ENCODE measurements around the gene LRP11. TPM values are rescaled to one million over a fixed set of nuclear protein-coding genes. Genes with fewer than 3 reads are reported as not detected.

LRP11 gene
- total RNA-seq, 4 donors from 2014 or later: 14.1 to 41.8 (median 31.7) TPM

GRCh38 chr6:149860834-149861602, 3.1 kb downstream of the LRP11 start:
- TF ChIP-seq EP300 (IDR thresholded peaks at IDR 0.05) (no peak), POLR2A (IDR thresholded peaks at IDR 0.05) (no peak), CTCF (IDR thresholded peaks at IDR 0.05) (no peak)
- no peak for DNase-seq (ENCODE audit: low spot score in 2 of 2)
- Histone ChIP-seq H3K4me3 (no peak overlapping the region), H3K9me3 (no peaks in the 10 kb centered on the region), H3K27me3 (no peaks in the 10 kb centered on the region), H3K4me1 (peaks cover 0 to 35% (median 7%) of the 10 kb centered on the region in 4 donors), H3K36me3 (no peaks in the 10 kb centered on the region), H3K27ac (no peak overlapping the region)
- 90 to 96% methylated on average over 14 of the region's 14 CpGs for WGBS, 2 donors

- H3K4me1 ChIP-seq: peaks cover 0 to 35% (median 7%) of the 10 kb centered on the region in 4 donors
- TF ChIP-seq POLR2A (IDR thresholded peaks at IDR 0.05) (no peak), CTCF (IDR thresholded peaks at IDR 0.05) (no peak), EP300 (IDR thresholded peaks at IDR 0.05) (no peak)
- no peaks in the 10 kb centered on the region for H3K9me3 ChIP-seq
- no peaks in the 10 kb centered on the region for H3K27me3 ChIP-seq
- H3K27ac ChIP-seq: no peak overlapping the region
- no peak overlapping the region for H3K4me3 ChIP-seq
- no peak for DNase-seq (ENCODE audit: low spot score in 2 of 2)
- WGBS, 2 donors: 94 to 96% methylated on average over 5 of the region's 5 CpGs
- no peaks in the 10 kb centered on the region for H3K36me3 ChIP-seq
Observed at GRCh38 chr6:149860513-149860833, 3.7 kb downstream of the LRP11 start.

- H3K27me3 ChIP-seq: no peaks in the 10 kb centered on the region
- no peaks in the 10 kb centered on the region for H3K36me3 ChIP-seq
- DNase-seq (ENCODE audit: low spot score in 2 of 2): no peak
- H3K4me1 ChIP-seq: peaks cover 0 to 32% (median 7%) of the 10 kb centered on the region in 4 donors
- no peaks in the 10 kb centered on the region for H3K9me3 ChIP-seq
- H3K4me3 ChIP-seq: no peak overlapping the region
- WGBS, 2 donors: 95 to 97% methylated on average over 3 of the region's 3 CpGs
- no peak for TF ChIP-seq EP300 (IDR thresholded peaks at IDR 0.05)
- TF ChIP-seq POLR2A (IDR thresholded peaks at IDR 0.05): no peak
- TF ChIP-seq CTCF (IDR thresholded peaks at IDR 0.05): no peak
- H3K27ac ChIP-seq: no peak overlapping the region
Observed at GRCh38 chr6:149859938-149860337, 4.2 kb downstream of the LRP11 start.

- H3K4me1 ChIP-seq: peaks cover 0 to 26% (median 5%) of the 10 kb centered on the region in 4 donors
- no peaks in the 10 kb centered on the region for H3K27me3 ChIP-seq
- DNase-seq (ENCODE audit: low spot score in 2 of 2): no peak
- H3K27ac ChIP-seq: no peak overlapping the region
- 78 to 91% methylated on average over 7 of the region's 7 CpGs for WGBS, 2 donors
- H3K4me3 ChIP-seq: no peak overlapping the region
- TF ChIP-seq POLR2A (IDR thresholded peaks at IDR 0.05): no peak
- TF ChIP-seq EP300 (IDR thresholded peaks at IDR 0.05): no peak
- TF ChIP-seq CTCF (IDR thresholded peaks at IDR 0.05): no peak
- H3K9me3 ChIP-seq: no peaks in the 10 kb centered on the region
- no peaks in the 10 kb centered on the region for H3K36me3 ChIP-seq
Observed at GRCh38 chr6:149859368-149859767, 4.8 kb downstream of the LRP11 start.

- DNase-seq (ENCODE audit: low spot score in 2 of 2): no peak
- WGBS, 2 donors: 91 to 94% methylated on average over 5 of the region's 5 CpGs
- Histone ChIP-seq H3K27ac (no peak overlapping the region), H3K4me1 (peaks cover 0 to 20% (median under 1%) of the 10 kb centered on the region in 4 donors), H3K36me3 (no peaks in the 10 kb centered on the region), H3K27me3 (no peaks in the 10 kb centered on the region), H3K9me3 (no peaks in the 10 kb centered on the region), H3K4me3 (no peak overlapping the region)
- TF ChIP-seq CTCF (IDR thresholded peaks at IDR 0.05): no peak
- TF ChIP-seq EP300 (IDR thresholded peaks at IDR 0.05): no peak
- TF ChIP-seq POLR2A (IDR thresholded peaks at IDR 0.05): no peak
Observed at GRCh38 chr6:149857541-149857940, 6.6 kb downstream of the LRP11 start.
